ENCODE measurements around the gene CAB39L. TPM values are rescaled to one million over a fixed set of nuclear protein-coding genes. Genes with fewer than 3 reads are reported as not detected.

The CAB39L gene
- total and polyA plus RNA-seq, 2 of the 13 experiments (the other 11 are each of a cell fraction or from before 2014, with no cell fraction given): 3.1 to 6.1 TPM

- TF ChIP-seq ZFP91 (CRISPR knock-in tag; IDR thresholded peaks at IDR 0.05; ENCODE audit: borderline replicate concordance) (peak; percentile 54), PTBP1 (IDR thresholded peaks at IDR 0.05; ENCODE audit: low read depth, low read length, poor library complexity, severe bottlenecking) (no peak), HNRNPUL1 (IDR thresholded peaks at IDR 0.05; ENCODE audit: low read depth, low read length) (no peak), TOPORS (CRISPR knock-in tag; IDR thresholded peaks at IDR 0.05) (no peak), ZNF432 (CRISPR knock-in tag; IDR thresholded peaks at IDR 0.05; ENCODE audit: borderline replicate concordance) (no peak), HNRNPL (IDR thresholded peaks at IDR 0.05; ENCODE audit: low read depth, low read length) (no peak; the same call in none of the 2 replicates), NONO (IDR thresholded peaks at IDR 0.05) (no peak), NONO (CRISPR knock-in tag; conservative IDR thresholded peaks at IDR 0.05) (no peak), NFYB (CRISPR knock-in tag; IDR thresholded peaks at IDR 0.05) (no peak), ZNF644 (CRISPR knock-in tag; IDR thresholded peaks at IDR 0.05; ENCODE audit: low read depth) (peak; percentile 73), KLF12 (CRISPR knock-in tag; IDR thresholded peaks at IDR 0.05; ENCODE audit: borderline replicate concordance) (no peak), ZNF281 (CRISPR knock-in tag; IDR thresholded peaks at IDR 0.05; ENCODE audit: borderline replicate concordance) (no peak; the same call in 1 of the 2 replicates), NFKB2 (CRISPR knock-in tag; IDR thresholded peaks at IDR 0.05; ENCODE audit: borderline replicate concordance) (no peak), ZNF639 (CRISPR knock-in tag; conservative IDR thresholded peaks at IDR 0.05) (no peak), CENPBD1 (CRISPR knock-in tag; IDR thresholded peaks at IDR 0.05; ENCODE audit: borderline replicate concordance, low read depth) (no peak), MXD4 (CRISPR knock-in tag; IDR thresholded peaks at IDR 0.05) (no peak), ZSCAN30 (CRISPR knock-in tag; IDR thresholded peaks at IDR 0.05) (no peak), ISX (CRISPR knock-in tag; conservative IDR thresholded peaks at IDR 0.05) (no peak), POLR2A (IDR thresholded peaks at IDR 0.05; ENCODE audit: insufficient read depth in 1 of 2, low read depth in 2 of 2, low read length in 2 of 2) (no peak), TBP (CRISPR knock-in tag; IDR thresholded peaks at IDR 0.05) (no peak), ATF2 (CRISPR knock-in tag; IDR thresholded peaks at IDR 0.05) (no peak), ZNF670 (CRISPR knock-in tag; IDR thresholded peaks at IDR 0.05; ENCODE audit: borderline replicate concordance) (no peak)
These were observed 140.2 kb downstream of the CAB39L start (continued) for GRCh38 chr13:49303533-49304252.

All from HepG2 (cell line).